Glomerular visceral epithelial cell (primary cell): Measurements from ENCODE around the gene TMEM236.

Source experiments
- DNase-seq: peaks from one replicate; pipeline ENCODE4 v3.0.0-alpha.2; 2016; ENCODE audit errors: extremely low spot score

The TMEM236 gene

GRCh38 chr10:17740668-17741067 is 11.3 kb upstream of the TMEM236 start:
- no peak for DNase-seq

- peak; percentile 63 for DNase-seq
These were observed 9.1 kb upstream of the TMEM236 start for GRCh38 chr10:17742918-17743317.

GRCh38 chr10:17743437-17743836 is 8.6 kb upstream of the TMEM236 start:
- no peak for DNase-seq

GRCh38 chr10:17744341-17744861 is 7.6 kb upstream of the TMEM236 start:
- no peak for DNase-seq

- DNase-seq: no peak
These were observed 4.0 kb upstream of the TMEM236 start for GRCh38 chr10:17747883-17748550.

- no peak for DNase-seq
These were observed 2.1 kb upstream of the TMEM236 start for GRCh38 chr10:17749890-17750289.

GRCh38 chr10:17756557-17757217 is 4.7 kb downstream of the TMEM236 start:
- DNase-seq: peak; percentile 6

GRCh38 chr10:17758200-17758599 is 6.2 kb downstream of the TMEM236 start:
- no peak for DNase-seq

- DNase-seq: no peak
These were observed 6.9 kb downstream of the TMEM236 start for GRCh38 chr10:17758896-17759295.

GRCh38 chr10:17764142-17764541 is 12.1 kb downstream of the TMEM236 start:
- DNase-seq: no peak

- DNase-seq: no peak
These were observed 13.6 kb downstream of the TMEM236 start for GRCh38 chr10:17765602-17766001.

- DNase-seq: no peak
These were observed 14.7 kb downstream of the TMEM236 start for GRCh38 chr10:17766731-17767130.

GRCh38 chr10:17768496-17768895 is 16.5 kb downstream of the TMEM236 start:
- no peak for DNase-seq

GRCh38 chr10:17768957-17769356 is 17.0 kb downstream of the TMEM236 start:
- DNase-seq: peak; percentile 56

- no peak for DNase-seq
These were observed 19.0 kb downstream of the TMEM236 start for GRCh38 chr10:17771017-17771416.

GRCh38 chr10:17779784-17780183 is 27.8 kb downstream of the TMEM236 start:
- no peak for DNase-seq

GRCh38 chr10:17780727-17781126 is 28.7 kb downstream of the TMEM236 start:
- DNase-seq: no peak

- DNase-seq: no peak
These were observed 29.9 kb downstream of the TMEM236 start for GRCh38 chr10:17781856-17782255.

- DNase-seq: no peak
These were observed 31.1 kb downstream of the TMEM236 start for GRCh38 chr10:17782921-17783665.

- DNase-seq: no peak
These were observed 31.8 kb downstream of the TMEM236 start for GRCh38 chr10:17783751-17784150.

GRCh38 chr10:17784688-17785087 is 32.7 kb downstream of the TMEM236 start:
- DNase-seq: no peak

GRCh38 chr10:17785276-17785930 is 33.4 kb downstream of the TMEM236 start:
- DNase-seq: no peak
